Bone marrow (tissue), 2 donors: Measurements from ENCODE around the gene PRDM16.

Experiments used
- DNase-seq, 2 donors: peaks; one replicate each; lab custom pipeline; 2025; lab: John Stamatoyannopoulos, UW

PRDM16 gene

DNA sequence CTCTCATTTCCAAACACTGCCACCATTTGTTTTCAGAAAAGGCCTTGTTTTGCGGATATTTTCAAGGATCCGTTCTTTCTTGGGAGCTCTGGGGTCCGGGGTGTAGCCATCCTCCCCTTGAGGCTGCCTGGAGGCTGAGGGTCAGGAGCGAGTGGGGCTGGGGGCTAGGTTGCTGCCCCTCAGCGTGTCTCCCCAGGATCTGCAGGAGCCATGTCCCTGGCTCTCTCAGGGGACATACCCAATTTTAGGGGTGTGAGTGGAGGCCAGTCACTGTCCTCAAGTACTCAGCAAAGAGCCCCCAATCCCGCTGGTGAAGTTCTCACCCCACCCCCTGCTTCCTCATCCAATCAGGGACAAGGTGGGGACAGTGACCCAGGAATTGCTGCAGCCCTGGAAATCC, 15.0 kb upstream of the PRDM16 start:
- no peak for DNase-seq

DNA sequence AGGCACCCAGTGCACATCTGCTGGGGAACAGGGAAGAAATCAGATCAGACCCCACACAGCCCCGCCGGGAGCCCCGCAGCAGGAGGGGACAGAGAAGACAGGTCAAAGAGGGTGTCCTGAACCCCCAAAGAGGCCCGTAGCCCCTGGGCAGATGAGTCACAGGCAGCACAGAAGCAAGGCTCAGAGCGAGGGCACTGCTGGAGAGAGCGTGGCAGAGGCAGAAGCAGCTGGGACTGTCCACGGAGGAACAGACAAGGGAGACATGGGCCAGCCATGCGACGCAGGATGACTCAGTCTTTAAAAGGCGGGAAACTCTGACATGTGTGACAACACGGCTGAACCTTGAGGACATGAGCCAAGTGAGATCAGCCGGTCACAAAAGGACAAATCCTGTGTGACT, 14.5 kb upstream of the PRDM16 start:
- no peak for DNase-seq

GRCh38 chr1:3055051-3055450, 14.0 kb upstream of the PRDM16 start:
- DNase-seq, result no peak

GRCh38 chr1:3056641-3057040, 12.4 kb upstream of the PRDM16 start:
- DNase-seq, result no peak

GRCh38 chr1:3058263-3059030, 10.6 kb upstream of the PRDM16 start:
- DNase-seq, result no peak

- DNase-seq, result no peak
Measured at GRCh38 chr1:3060127-3060526, 8.9 kb upstream of the PRDM16 start.

- DNase-seq, result no peak
Measured at GRCh38 chr1:3060601-3061551, 8.1 kb upstream of the PRDM16 start.

DNA sequence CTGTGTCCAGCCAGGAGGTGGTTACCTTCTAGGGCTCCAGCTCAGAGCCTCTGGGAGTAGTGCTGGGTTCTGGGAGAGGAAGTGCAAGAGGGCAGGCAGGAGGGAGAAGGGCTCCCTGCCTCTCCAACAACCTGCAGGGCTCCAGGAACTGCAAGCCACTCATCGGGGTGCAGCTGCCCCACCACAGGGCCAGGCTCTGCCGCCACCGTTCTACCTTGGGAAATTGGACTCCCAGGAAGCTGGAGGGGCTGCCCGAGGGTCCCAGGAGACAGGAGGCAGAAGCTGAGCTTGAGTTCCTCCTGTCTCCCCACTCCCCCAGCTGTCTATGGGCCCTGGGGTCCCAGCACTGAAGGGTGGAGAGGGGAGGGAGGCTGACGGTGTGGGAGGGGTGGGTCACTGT, 7.4 kb upstream of the PRDM16 start:
- no peak for DNase-seq

GRCh38 chr1:3061981-3062615, 6.9 kb upstream of the PRDM16 start:
- DNase-seq, result no peak

- no peak for DNase-seq
Measured at GRCh38 chr1:3062616-3063378, 6.2 kb upstream of the PRDM16 start.

DNA sequence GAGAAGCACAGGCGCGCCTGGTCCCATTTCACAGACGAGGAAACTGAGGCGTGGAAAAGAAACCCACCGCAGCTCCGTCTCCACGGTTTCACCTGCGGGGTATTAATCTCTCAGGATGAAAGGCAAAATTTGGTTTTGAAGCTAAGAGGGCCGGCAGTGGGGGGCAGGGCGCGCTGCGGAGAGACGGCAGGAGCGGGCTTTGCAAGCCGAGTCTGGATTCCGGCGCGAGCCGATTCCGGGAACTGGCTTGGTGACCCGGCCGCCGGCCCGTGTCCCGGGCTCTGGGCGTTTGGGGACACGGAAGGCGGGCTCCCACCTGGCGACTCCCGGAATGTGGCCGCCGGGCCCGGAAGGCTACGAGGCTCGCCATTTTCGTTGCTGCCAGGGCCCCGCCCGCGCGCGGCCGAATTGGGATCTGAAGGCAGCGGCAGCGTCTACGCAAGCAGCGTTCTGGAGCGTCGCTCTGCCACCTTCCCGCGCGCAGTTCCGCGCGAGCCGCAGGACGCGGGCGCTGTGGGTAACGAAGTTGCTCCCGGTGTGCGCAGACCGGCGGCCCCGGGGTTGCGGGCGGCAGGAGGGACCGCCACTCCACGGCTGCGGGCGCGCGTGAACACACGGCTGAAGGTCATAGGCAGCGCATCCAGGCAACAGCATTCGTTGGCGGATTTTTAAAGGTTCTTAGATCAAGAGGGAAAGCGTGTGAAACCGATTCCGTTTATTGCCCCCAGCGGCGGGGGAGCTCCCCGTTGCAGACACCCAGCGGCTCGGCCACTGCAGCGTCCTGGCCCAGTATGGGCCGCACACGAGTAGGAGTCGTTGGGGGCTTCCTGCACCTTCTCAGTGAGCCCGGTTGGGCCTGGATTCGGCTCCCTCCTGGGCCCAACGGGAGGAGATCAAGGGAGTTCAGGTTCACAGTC, 5.4 kb upstream of the PRDM16 start:
- DNase-seq, result no peak

- no peak for DNase-seq
Measured at GRCh38 chr1:3064296-3064850, 4.6 kb upstream of the PRDM16 start.

- no peak for DNase-seq
Measured at GRCh38 chr1:3064901-3065300, 4.1 kb upstream of the PRDM16 start.

DNA sequence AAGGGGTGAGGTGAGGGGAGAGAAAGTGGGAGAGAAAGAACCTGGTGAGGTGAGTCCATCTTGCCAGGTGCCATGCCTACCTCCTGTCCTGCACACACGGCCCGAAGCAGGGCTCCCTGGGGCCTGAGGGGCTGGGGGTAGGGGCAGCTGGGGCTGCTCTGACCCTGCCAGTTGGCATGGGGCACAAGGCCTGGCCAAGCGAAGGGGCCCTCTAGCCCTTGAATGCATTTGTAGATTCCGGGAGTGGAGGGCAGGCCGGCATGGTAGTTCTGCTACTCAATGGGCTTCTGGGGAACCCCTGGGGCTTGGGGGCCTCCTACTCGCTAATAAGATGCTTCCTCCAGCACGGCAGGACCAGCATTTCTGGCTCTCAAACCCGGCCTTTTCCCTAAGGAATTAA, 3.6 kb upstream of the PRDM16 start:
- no peak for DNase-seq

DNA sequence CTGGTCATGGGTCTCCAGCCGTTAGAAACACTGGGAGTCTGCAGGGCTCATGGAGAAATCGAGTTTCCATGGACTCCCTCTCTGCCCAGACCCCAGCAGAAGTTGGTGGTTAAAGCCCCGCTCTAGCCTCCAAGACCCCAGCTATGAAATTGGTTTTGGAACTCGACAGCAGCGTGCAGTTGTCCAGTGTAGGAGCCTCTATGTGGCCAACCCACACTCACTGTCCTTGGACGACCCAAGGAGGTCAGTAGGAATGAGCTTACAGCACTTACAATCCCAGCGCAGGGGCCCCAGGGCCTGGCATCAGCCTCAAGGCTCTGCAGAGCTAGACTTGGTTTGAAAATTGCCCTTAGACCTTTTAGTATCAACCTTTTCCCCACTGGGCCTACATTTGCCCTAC, 3.2 kb upstream of the PRDM16 start:
- DNase-seq, result no peak

GRCh38 chr1:3066250-3066711, 2.7 kb upstream of the PRDM16 start:
- no peak for DNase-seq

DNA sequence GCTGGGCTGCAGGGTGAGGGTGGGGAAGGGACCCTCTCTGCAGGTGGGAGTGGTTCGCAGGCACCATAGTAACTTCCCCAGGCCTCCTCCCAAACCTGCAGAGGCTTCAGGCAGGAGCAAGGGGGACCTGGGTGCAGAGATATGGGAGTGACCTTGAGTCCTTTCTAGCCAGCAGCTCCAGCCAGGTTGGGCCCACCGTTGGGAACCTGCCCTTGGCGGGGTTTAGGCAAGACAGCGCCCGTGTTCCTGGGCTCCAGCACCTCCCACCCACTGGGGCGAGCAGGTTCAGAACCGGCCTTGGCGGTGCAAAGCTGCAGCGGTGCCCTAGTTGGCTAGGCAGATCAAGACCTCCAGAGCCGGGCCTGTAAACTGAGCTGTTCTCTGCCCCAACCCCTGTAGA, 2.2 kb upstream of the PRDM16 start:
- DNase-seq, result no peak

DNA sequence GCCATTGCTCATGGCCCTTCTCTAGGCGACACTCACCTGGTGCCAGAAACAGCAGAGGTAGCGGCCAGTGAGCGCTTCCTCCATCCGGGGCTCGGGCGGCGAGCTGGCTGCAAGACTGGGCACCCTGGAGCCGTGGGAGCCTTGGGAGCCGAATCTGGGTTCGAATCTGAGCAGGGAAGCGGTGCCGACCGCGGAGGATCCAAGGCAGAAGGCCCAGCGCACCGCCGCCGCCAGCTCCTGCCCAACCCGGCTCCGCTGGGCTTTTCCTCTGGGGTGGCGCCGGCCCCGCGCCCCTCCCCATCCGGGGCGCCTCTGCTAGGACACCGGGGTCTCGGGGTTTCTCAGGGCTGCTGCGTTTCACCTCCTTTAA, 1.7 kb upstream of the PRDM16 start:
- no peak for DNase-seq

DNA sequence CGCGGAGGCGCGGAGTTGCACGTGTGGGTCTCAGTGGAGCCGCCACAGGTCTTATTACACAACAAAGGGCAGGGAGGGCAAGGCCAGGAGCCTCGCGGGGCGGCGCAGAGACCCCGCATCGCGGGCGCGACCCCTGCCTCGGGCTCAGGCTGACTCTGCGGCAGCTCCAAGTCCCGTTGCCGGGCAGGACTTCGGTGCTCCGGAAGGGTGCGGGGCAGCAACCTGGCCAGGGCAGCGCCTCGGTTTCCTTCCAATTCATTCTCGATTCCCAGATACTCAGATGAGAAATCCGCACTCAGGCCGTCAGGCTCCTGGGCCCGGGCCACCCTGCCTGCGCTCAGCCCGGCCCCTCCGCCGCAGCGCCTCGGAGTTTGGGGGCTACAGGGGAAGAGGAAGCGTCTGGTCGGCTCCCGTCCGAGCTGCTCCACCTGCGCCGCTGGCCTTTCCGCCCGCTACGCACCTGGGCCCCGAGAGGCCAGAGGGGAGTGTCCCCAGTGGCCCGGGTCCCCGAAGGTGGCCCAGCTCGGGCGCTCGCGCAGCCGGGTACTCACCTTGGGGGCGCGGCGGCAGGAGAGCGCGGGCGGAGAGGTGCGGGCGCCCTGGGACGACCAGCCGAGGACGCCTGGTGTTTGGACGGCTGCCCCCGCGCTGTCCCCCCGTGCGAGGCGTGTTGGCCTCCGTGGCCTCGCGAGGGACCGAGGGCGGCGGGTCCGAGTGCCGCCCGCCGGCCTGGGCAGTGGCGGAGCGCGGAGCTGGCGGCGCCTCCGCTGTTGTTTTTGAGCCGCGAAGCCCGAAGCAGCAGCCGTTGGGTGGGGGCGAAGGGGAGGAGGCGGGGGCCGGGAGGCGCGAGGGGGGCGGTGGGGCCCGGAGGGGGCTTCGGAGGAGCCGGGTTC, 1.1 kb upstream of the PRDM16 start:
- DNase-seq, result no peak
